Thyroid gland (tissue), 4 donors: ENCODE data around the gene NR2F1-AS1. TPM values are rescaled to one million over a fixed set of nuclear protein-coding genes. Genes with fewer than 3 reads are reported as not detected.

Source experiments
- DNase-seq, 2 donors: peaks; one replicate each; pipeline ENCODE4 v3.0.0-alpha.2; 2019
- H3K27ac ChIP-seq, 3 donors: fragments of 200-600 bp; sonication (generic); 1 replicate in 2 of 3; 2 replicates in 1 of 3; pipeline ENCODE4 v1.5.1; 2016 to 2019; ENCODE audit warnings: mild to moderate bottlenecking in 1 of 3, moderate library complexity in 1 of 3
- H3K27me3 ChIP-seq: fragments of 200-600 bp; sonication (generic); one replicate; pipeline ENCODE4 v1.5.1; 2019
- H3K36me3 ChIP-seq, 2 donors: fragments of 200-600 bp; sonication (generic); one replicate each; pipeline ENCODE4 v1.5.1; 2016 to 2019
- H3K4me1 ChIP-seq, 2 donors: fragments of 200-600 bp; sonication (generic); one replicate each; pipeline ENCODE4 v1.5.1; 2017 to 2019
- H3K4me3 ChIP-seq, 3 donors: fragments of 200-600 bp; sonication (generic); replicated peaks in 1 of 3; 1 replicate in 2 of 3; 2 replicates in 1 of 3; pipeline ENCODE4 v1.5.1; 2016; ENCODE audit warnings: mild to moderate bottlenecking in 1 of 3
- H3K9me3 ChIP-seq: fragments of 200-600 bp; sonication (generic); one replicate; pipeline ENCODE4 v1.5.1; 2017
- CTCF ChIP-seq, 6 experiments: fragments of 200-600 bp in 3 of 6; fragments of 450-650 bp in 3 of 6; sonication (generic) in 3 of 6; IDR thresholded peaks; one replicate each; pipeline ENCODE4 v1.5.1; 2016 to 2019; ENCODE audit warnings: antibody characterized with exemption in 6 of 6, mild to moderate bottlenecking in 2 of 6, inconsistent platforms in 1 of 6, moderate library complexity in 1 of 6
- POLR2A ChIP-seq, 2 donors: fragments of 450-650 bp; IDR thresholded peaks; one replicate each; pipeline ENCODE4 v1.6.1; 2017; ENCODE audit warnings: antibody characterized with exemption in 2 of 2, mild to moderate bottlenecking in 2 of 2, moderate library complexity in 1 of 2
- WGBS, 2 donors: methylation state at CpG; one replicate each; pipeline ENCODE4 v1.1.5; 2017; 5-methylcytosine and 5-hydroxymethylcytosine counted together
- intact Hi-C: fragments of 100-400 bp; cut with DNase I; formaldehyde crosslinking; loops from one replicate; pipeline ENCODE4 v1.15.1; 2023
- total RNA-seq, 4 donors: library from RNA; depleted of rRNA; stranded (reverse); fragments of >200 nt; gene quantifications; one replicate each; pipeline ENCODE4 v1.2.3, GENCODE V29; 2016

Gene NR2F1-AS1
- total RNA-seq, 4 donors from 2014 or later, result 4.1 to 13.8 (median 10.1) TPM

- 85 to 97% methylated on average over 2 of the region's 2 CpGs for WGBS, 2 donors
- TF ChIP-seq POLR2A (IDR thresholded peaks at IDR 0.05), result no peak
- no peak for TF ChIP-seq CTCF (IDR thresholded peaks at IDR 0.05)
- no peaks in the 10 kb centered on the region for H3K36me3 ChIP-seq
- no peaks in the 10 kb centered on the region for H3K4me1 ChIP-seq
- no peak overlapping the region for H3K4me3 ChIP-seq
- no peak overlapping the region for H3K27ac ChIP-seq
- H3K27me3 ChIP-seq, result no peaks in the 10 kb centered on the region
- intact Hi-C loops, result no loop called here
- H3K9me3 ChIP-seq, result no peaks in the 10 kb centered on the region
- DNase-seq, result no peak
These were observed 195.4 kb downstream of the NR2F1-AS1 start for GRCh38 chr5:93385655-93386054.

GRCh38 chr5:93384995-93385394, 196.0 kb downstream of the NR2F1-AS1 start:
- H3K4me1 ChIP-seq, result no peaks in the 10 kb centered on the region
- no peak for DNase-seq
- no peaks in the 10 kb centered on the region for H3K27me3 ChIP-seq
- intact Hi-C loops, result no loop called here
- no peak overlapping the region for H3K4me3 ChIP-seq
- no peaks in the 10 kb centered on the region for H3K36me3 ChIP-seq
- no peak for TF ChIP-seq CTCF (IDR thresholded peaks at IDR 0.05)
- H3K27ac ChIP-seq, result no peak overlapping the region
- no peaks in the 10 kb centered on the region for H3K9me3 ChIP-seq
- 87 to 94% methylated on average over 3 of the region's 3 CpGs for WGBS, 2 donors

GRCh38 chr5:93384026-93384425, 197.0 kb downstream of the NR2F1-AS1 start:
- H3K4me1 ChIP-seq, result no peaks in the 10 kb centered on the region
- intact Hi-C loops, result no loop called here
- no peak overlapping the region for H3K27ac ChIP-seq
- H3K36me3 ChIP-seq, result no peaks in the 10 kb centered on the region
- H3K27me3 ChIP-seq, result no peaks in the 10 kb centered on the region
- no peak for DNase-seq
- WGBS, 2 donors, result 92 to 95% methylated on average over 4 of the region's 4 CpGs
- TF ChIP-seq CTCF (IDR thresholded peaks at IDR 0.05) (no peak), POLR2A (IDR thresholded peaks at IDR 0.05) (no peak)
- H3K9me3 ChIP-seq, result no peaks in the 10 kb centered on the region
- no peak overlapping the region for H3K4me3 ChIP-seq

- H3K36me3 ChIP-seq, result no peaks in the 10 kb centered on the region
- TF ChIP-seq CTCF (IDR thresholded peaks at IDR 0.05) (no peak), POLR2A (IDR thresholded peaks at IDR 0.05) (no peak)
- H3K27ac ChIP-seq, result no peak overlapping the region
- no peaks in the 10 kb centered on the region for H3K27me3 ChIP-seq
- no peaks in the 10 kb centered on the region for H3K4me1 ChIP-seq
- DNase-seq, result no peak
- H3K9me3 ChIP-seq, result no peaks in the 10 kb centered on the region
- WGBS, 2 donors, result 84 to 86% methylated on average over 3 of the region's 3 CpGs
- intact Hi-C loops, result no loop called here
- no peak overlapping the region for H3K4me3 ChIP-seq
These were observed 198.7 kb downstream of the NR2F1-AS1 start for GRCh38 chr5:93382188-93382825.

- Histone ChIP-seq H3K4me1 (no peaks in the 10 kb centered on the region), H3K36me3 (no peaks in the 10 kb centered on the region), H3K9me3 (no peaks in the 10 kb centered on the region), H3K27me3 (no peaks in the 10 kb centered on the region), H3K4me3 (no peak overlapping the region), H3K27ac (no peak overlapping the region)
- WGBS, 2 donors, result 85 to 93% methylated on average over 4 of the region's 4 CpGs
- DNase-seq, result no peak
- intact Hi-C loops, result no loop called here
- TF ChIP-seq POLR2A (IDR thresholded peaks at IDR 0.05) (no peak), CTCF (IDR thresholded peaks at IDR 0.05) (no peak)
These were observed 200.0 kb downstream of the NR2F1-AS1 start for GRCh38 chr5:93381057-93381456.
